Right renal pelvis (tissue), 4 donors: Measurements from ENCODE around the gene BMX. TPM values are rescaled to one million over a fixed set of nuclear protein-coding genes. Genes with fewer than 3 reads are reported as not detected.

Experiments used
- DNase-seq, 4 donors: peaks; one replicate each; pipeline ENCODE4 v3.0.0-alpha.2; 2013; ENCODE audit warnings: low read depth in 4 of 4, low spot score in 3 of 4, missing footprints in 1 of 4
- polyA plus RNA-seq, 4 donors: library from polyadenylated mRNA; unstranded; fragments of 120-200 nt; gene quantifications; one replicate each; pipeline ENCODE4 v1.2.1, GENCODE V29; 2013; ENCODE audit not compliant: insufficient read length in 4 of 4

BMX gene
- polyA plus RNA-seq, 4 donors = 0.30 to 0.67 (median 0.57) TPM

GRCh38 chrX:15567267-15567666, 66.7 kb downstream of the BMX start:
- no peak for DNase-seq

DNA sequence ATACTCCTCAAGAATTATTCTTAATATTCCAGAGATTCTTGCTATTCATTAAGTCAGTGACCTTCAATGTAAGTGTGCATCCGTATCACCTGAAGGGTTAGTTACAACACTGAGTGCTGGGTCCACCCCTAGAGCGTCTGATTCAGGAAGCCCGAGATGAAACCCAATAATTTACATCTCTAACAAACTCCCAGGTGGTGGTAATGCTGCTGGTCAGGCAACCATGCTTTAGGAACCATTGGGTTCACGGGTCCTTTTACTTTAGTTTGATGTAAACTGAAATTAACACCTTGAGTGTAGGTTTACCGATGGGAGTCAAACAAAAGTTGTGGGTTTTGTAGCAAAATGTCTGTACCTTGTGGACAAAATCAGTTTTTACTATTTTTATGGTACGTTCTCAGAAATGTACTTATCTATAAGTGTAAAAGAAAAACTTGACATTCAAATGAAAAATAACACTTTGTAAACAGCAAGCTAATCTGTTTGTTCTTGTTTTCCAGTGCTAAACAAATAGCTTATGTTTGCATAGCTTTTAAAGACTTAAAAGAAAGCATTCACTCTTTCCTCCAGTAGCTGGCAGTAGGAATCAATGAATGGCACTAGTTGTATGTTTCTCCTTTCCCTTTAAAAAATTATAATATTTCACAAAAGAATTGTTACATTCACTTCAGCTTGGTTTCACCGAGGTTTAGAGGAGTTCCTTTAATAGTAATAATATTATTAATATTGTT, 67.4 kb downstream of the BMX start:
- DNase-seq = no peak

GRCh38 chrX:15570145-15570544, 69.5 kb downstream of the BMX start:
- DNase-seq = no peak

DNA sequence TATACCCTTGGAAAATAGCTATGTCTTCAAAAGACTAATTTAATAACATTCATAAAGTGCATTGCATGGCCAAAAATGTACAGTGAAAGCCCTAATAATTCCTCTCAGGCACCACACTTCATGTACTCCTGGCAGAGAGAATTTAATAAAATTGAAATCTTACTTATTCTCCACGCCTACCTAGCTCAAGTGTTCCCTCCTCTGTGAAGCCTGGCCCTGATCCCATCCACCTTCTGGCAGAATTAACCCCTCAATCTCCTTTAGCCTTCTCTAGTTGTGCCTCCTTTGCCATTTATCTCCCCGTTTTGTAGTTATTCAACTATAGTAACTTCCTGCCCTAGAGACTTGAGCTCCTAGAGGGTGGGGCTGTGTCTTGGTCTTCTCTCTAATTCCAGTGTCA, 73.4 kb downstream of the BMX start:
- no peak for DNase-seq

DNA sequence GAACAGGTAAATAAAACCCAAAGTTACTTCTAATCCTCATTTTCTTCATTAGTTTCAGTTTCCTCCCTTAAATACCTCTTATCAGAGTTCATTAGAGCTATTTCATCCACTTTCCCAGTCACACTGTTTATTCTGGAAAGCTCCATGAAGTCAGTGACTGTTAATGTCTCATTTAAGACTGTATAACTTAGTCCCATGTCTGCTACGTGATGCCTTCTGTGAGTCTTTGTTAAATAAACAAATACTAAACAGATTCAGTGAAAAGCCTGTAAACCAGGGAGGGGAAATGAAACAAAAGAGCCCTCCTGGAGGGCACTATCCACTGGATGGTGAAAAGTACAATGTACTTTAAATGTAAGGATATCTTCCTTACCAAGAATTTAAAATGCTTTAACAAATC, 75.4 kb downstream of the BMX start:
- DNase-seq = no peak

DNA sequence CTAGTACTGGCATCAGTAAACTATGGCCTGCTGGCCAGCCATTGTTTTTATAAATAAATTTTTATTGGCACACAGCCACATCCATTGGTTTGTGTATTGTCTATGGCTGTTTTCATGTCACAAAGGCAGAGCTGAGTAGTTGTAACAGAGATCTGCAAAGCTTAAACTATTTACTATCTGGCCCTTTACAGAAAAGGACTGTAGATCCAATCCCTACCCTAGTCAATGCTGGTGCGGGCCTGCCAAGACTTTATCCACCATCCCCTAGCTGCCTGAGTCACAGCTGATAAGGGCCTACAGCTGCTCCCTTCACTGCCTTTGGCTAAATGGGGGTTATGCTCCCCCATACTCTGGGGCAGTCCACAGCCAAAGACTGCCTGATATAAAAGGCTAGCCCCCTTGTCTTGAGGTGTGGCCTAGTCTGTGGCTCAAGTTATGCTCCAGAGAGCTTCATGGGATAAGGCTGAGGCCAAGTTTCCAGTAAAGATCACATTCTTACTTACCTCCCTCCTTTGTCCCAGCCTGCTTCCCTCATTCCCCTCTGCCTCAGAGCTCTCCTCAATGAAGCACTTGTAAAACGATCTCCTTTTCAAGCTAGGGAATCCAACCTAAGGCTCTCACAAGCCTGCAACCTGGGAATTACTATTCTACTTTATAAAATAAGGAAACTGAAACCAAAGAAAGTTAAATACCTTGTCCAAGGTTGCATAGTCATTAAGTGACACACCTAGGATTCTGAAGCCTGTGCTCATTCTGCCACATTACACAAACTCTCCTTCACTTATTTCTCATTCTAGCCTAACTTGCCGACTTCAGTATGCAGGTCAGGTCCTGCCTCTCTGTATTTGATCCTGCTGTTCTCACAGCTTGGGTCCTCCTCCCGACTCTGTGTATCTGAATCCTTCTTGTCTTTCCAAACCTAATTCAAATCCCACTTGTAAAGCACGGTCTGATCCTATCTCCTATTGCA, 79.5 kb downstream of the BMX start:
- DNase-seq = no peak

GRCh38 chrX:15594371-15594770, 93.8 kb downstream of the BMX start:
- no peak for DNase-seq

DNA sequence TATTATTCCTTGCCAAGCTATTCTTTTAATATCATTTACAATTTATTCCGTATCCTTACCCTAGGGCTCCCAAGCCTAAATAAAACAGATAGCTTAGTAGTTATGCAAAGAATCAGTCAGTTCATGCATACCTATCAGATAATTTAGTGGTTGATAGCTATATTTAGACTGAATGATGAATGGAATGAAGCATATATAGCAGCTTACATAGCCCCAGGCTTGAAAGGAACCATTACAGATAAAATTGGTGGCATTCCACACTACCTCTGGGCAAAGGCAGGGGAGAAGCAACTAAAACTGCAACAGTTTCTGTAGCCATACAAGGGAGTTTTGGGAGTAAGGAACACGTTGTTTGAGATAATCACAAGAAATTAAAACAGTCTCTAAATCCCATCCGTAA, 97.4 kb downstream of the BMX start:
- no peak for DNase-seq

DNA sequence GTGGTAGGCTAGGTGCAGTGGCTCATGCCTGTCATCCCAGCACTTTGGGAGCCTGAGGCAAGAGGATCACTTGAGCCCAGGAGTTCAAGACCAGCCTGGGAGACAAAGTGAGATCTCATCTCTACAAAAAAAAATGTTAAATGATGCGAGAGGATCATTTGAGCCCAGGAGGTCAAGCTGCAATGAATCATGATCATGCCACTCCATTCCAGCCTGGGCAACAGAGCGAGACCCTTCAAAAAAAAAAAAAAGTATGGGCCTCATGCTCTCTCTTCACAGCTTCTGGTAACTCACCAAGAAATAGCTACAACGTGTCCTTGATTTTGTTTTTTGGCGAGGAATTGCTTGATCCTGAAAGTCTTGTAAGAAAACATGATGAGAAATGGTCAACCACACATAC, 98.9 kb downstream of the BMX start:
- DNase-seq = no peak

GRCh38 chrX:15600049-15600448, 99.4 kb downstream of the BMX start:
- no peak for DNase-seq

DNA sequence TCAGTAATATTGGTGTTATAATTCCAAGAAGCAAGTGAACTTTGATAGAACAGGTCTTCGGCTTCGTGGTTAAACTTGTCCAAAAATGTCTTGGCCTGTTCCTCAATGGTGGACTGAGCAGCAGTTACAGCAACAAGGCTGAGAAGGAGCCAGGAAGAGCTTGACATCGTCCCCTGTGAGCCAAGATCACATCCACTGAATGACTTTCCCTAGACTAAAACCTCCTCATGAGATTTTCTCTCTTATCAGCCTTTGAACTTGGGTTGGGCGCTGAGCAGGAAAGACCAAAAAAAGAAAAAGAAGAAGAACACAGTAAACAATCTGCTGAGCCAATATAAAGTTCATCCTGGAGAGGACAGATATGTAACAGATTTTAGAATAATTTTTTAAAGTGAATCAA, 100.1 kb downstream of the BMX start, which contains the start of gene ACE2:
ACE2 (minus strand) TSS at position 216 of the 400 bp plus-strand sequence; CDS start at position 167, 49 bp downstream.
- DNase-seq = no peak

GRCh38 chrX:15601932-15602331, 101.3 kb downstream of the BMX start:
- no peak for DNase-seq

GRCh38 chrX:15602761-15603160, 102.2 kb downstream of the BMX start:
- DNase-seq = no peak

GRCh38 chrX:15605226-15605625, 104.6 kb downstream of the BMX start:
- no peak for DNase-seq

Other genes with a start within 250 kb of the BMX start
- gene ASB9, start 230.7 kb upstream of the BMX start, polyA plus RNA-seq = 10 to 100 TPM; 11.2 to 14.1 (median 12.8) TPM
- under 1 TPM in 1 of 4 donors, not detected in 3; 0.03 TPM for gene ASB11, start 185.2 kb upstream of the BMX start, polyA plus RNA-seq
- 10 to 100 TPM; 15.7 to 18.4 (median 17.3) TPM for gene PIGA, start 165.3 kb upstream of the BMX start, polyA plus RNA-seq
- under 1 TPM; 0.22 to 0.58 (median 0.50) TPM for gene VEGFD, start 116.4 kb upstream of the BMX start, polyA plus RNA-seq
- 1 to 10 TPM; 3.6 to 5.5 (median 5.1) TPM for gene PIR, start 7.5 kb upstream of the BMX start, polyA plus RNA-seq
- gene ACE2, start 100.2 kb downstream of the BMX start, polyA plus RNA-seq = 10 to 100 TPM; 43.5 to 70.3 (median 53.9) TPM
- gene CLTRN, start 164.0 kb downstream of the BMX start, polyA plus RNA-seq = 10 to 100 TPM; 17.3 to 27.3 (median 24.1) TPM
- gene CA5B, start 237.5 kb downstream of the BMX start, polyA plus RNA-seq = 1 to 10 TPM; 7.3 to 9.1 (median 8.0) TPM